NB4 (cell line): ENCODE data around the gene TMUB1.

ENCODE experiments used
- CTCF ChIP-seq: IDR thresholded peaks from one replicate; pipeline ENCODE4 v1.5.1; 2012; ENCODE audit warnings: low read depth, low read length
- POLR2A ChIP-seq: IDR thresholded peaks from 2 replicates; pipeline ENCODE4 v1.6.1; 2011; ENCODE audit warnings: mild to moderate bottlenecking; ENCODE audit not compliant: insufficient read length; ENCODE audit errors: extremely low read depth

GRCh38 chr7:151038951-151039849 is 44.1 kb downstream of the TMUB1 start:
- TF ChIP-seq POLR2A (no peak), CTCF (no peak)
